Activated T-cell treated with anti-CD3 and anti-CD28 coated beads, Interleukin-2, amount 50 U/mL, for 48 hours (primary cell): ENCODE data around the gene ABHD18.
"Not testable (repeated sequence)": the region's sequence is repeated elsewhere in the genome, so short reads cannot be mapped to it uniquely, and the experiment has no call there.

Experiments
- DNase-seq, 2 experiments: peaks; one replicate each; pipeline ENCODE4 v3.0.0-alpha.2; 2020

The ABHD18 gene

GRCh38 chr4:127965062-127965802 lies at the start of gene ABHD18, which contains the start of gene MFSD8:
Gene ABHD18 (plus strand): TSS chr4:127965406. CDS start chr4:127982956, 17,550 bp downstream.
Gene MFSD8 (minus strand): TSS chr4:127965173. CDS start chr4:127965133, 40 bp downstream.
- peak; percentile 99 for DNase-seq

GRCh38 chr4:127916512-127916911 lies 48.7 kb upstream of the ABHD18 start:
- no peak for DNase-seq

- DNase-seq: no peak
Measured at GRCh38 chr4:127917151-127917550, 48.1 kb upstream of the ABHD18 start.

GRCh38 chr4:127920521-127920920 lies 44.7 kb upstream of the ABHD18 start:
- no peak for DNase-seq

GRCh38 chr4:127922226-127922625 lies 43.0 kb upstream of the ABHD18 start:
- no peak for DNase-seq

- DNase-seq: not testable (repeated sequence)
Measured at GRCh38 chr4:127925720-127926119, 39.5 kb upstream of the ABHD18 start.

GRCh38 chr4:127930175-127930574 lies 35.0 kb upstream of the ABHD18 start:
- DNase-seq: no peak

- not testable (repeated sequence) for DNase-seq
Measured at GRCh38 chr4:127931836-127932235, 33.4 kb upstream of the ABHD18 start.

- no peak for DNase-seq
Measured at GRCh38 chr4:127936974-127937373, 28.2 kb upstream of the ABHD18 start.

GRCh38 chr4:127957105-127957504 lies 8.1 kb upstream of the ABHD18 start:
- DNase-seq: no peak

- DNase-seq: no peak
Measured at GRCh38 chr4:127959794-127960193, 5.4 kb upstream of the ABHD18 start.

- peak; percentile 31 to 43 for DNase-seq
Measured at GRCh38 chr4:127963633-127964398, 1.4 kb upstream of the ABHD18 start.

GRCh38 chr4:127964426-127965061 lies 662 bp upstream of the ABHD18 start:
- DNase-seq: not testable (repeated sequence)

GRCh38 chr4:127965803-127966175 lies 583 bp downstream of the ABHD18 start:
- DNase-seq: peak; percentile 76 to 81

- no peak for DNase-seq
Measured at GRCh38 chr4:127967141-127967775, 2.1 kb downstream of the ABHD18 start.

- DNase-seq: no peak
Measured at GRCh38 chr4:127968586-127968985, 3.4 kb downstream of the ABHD18 start.

GRCh38 chr4:127970925-127971324 lies 5.7 kb downstream of the ABHD18 start:
- DNase-seq: not testable (repeated sequence)

- DNase-seq: no peak
Measured at GRCh38 chr4:127975121-127975770, 10.0 kb downstream of the ABHD18 start.

GRCh38 chr4:127978930-127979329 lies 13.7 kb downstream of the ABHD18 start:
- no peak for DNase-seq

- no peak for DNase-seq
Measured at GRCh38 chr4:127982445-127982844, 17.2 kb downstream of the ABHD18 start.

- DNase-seq: no peak
Measured at GRCh38 chr4:127985989-127986388, 20.8 kb downstream of the ABHD18 start.

GRCh38 chr4:127988638-127989037 lies 23.4 kb downstream of the ABHD18 start:
- no peak for DNase-seq

- DNase-seq: no peak
Measured at GRCh38 chr4:127993151-127993550, 27.9 kb downstream of the ABHD18 start.
